GM18868 (cell line): Measurements from ENCODE around the gene SYT14.
"Not testable (repeated sequence)": the region's sequence is repeated elsewhere in the genome, so short reads cannot be mapped to it uniquely, and the experiment has no call there.

Source experiments
- ATAC-seq: cut with Tn5 transposase; IDR thresholded peaks from one replicate; pipeline ENCODE4 v1.9.1; 2021; ENCODE audit warnings: mild to moderate bottlenecking, moderate library complexity; ENCODE audit not compliant: unreplicated experiment

The SYT14 gene

DNA sequence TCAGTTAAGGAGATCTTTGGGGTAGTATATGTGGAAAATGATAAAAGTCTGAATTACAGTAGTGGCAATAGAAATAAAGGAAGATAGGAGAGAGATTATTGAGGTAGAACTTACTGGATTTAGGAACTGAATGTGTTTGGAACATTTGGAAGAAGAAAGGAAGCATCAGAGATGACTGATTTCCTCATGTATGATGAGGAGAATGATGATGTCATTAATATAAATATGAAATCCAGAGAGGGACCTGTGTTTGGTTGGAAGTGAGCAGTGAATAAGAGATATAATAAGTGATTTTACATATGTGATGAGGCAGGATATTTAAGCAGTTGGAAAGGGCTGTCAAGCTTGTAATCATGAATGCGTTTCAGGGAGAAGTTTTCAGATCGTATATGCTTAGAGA is 86.3 kb downstream of the SYT14 start:
- ATAC-seq, result no peak

DNA sequence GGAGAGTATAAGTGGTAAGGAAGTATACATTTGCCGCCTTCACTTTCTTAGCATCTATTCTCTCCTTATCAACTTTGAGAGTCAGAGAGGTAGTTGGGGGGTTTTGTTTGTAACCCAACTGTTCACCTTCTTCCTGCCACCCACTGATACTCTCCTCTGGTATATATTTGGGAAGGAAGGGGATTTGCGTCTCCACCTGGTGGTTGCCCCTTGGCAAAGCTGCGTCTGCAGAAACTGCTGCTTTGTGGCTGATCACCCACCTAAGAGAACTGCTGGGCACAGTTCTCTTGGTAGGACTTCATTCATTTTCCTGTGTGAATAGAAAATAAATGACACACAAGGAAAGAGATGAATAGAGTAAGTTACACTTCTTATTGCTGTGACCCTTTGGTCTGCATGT is 87.0 kb downstream of the SYT14 start:
- no peak for ATAC-seq

DNA sequence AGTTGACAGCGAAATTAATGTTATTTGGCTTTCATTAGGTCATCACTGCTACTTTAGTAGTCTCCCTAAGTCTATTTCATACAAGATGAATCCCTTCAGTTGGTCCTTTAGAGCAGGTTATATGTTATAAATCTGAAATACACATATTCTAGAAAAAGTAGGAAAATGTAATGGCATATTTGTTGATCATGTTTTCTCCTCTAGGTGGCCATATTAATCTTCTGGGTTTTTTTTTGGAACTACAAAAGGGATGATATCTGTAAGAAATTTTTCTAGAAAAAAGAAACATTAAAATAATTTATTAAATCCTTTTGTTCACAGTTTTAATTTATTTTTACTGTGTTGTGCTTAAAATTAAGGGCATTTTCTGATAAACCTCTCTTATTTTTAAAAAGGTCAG is 87.9 kb downstream of the SYT14 start:
- no peak for ATAC-seq

DNA sequence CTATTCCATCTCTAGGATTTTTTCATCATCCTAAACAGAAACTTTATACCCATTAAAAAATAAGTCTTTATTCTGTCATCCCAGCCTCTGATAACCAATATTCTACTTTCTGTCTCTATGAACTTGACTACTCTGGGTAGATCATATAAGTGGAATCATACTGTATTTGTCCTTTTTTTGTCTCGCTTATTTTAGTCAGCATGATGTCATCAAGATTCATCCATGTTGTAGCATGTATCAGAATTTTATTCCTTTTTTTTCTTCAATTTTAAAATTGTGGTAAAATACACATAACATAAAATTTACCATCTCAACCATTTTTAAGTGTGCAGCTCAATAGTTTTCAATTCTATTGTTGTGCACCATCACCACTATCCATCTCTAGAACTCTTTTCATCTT is 90.0 kb downstream of the SYT14 start:
- no peak for ATAC-seq

DNA sequence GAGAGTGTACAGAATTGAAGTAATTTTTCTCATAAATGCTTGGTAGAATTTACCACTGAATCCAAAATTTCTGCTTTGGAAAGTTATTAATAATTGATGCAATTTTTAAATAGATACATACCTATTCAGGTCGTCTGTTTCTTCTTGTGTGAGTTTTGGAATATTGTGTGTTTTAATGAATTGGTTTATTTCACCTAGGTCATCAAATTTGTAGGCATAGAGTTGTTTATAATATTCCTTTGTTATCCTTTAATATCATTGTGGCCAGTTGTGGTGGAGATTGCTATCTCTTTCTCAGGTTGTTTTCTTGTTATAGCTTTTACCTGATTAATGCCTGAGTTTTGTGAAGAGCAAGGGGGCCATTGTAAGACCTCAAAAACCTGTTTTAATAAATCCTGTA is 93.5 kb downstream of the SYT14 start:
- ATAC-seq, result no peak

DNA sequence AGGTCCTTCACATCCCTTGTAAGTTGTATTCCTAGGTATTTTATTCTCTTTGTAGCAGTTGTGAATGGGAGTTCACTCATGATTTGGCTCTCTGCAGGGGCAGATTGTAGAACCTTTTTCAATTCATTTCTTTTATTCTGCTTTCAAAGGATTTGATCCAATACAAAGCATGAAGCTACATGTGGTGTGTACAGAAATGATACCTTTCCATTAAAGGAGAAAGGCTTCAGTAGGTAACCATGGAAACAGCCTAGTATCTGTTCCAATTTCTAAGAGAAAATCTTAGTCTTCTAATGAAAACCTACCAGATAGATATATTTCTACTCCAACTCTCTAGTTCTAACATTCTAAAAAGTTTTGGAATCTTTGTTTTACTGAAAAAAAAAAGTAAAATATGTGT is 105.0 kb downstream of the SYT14 start:
- ATAC-seq, result no peak

DNA sequence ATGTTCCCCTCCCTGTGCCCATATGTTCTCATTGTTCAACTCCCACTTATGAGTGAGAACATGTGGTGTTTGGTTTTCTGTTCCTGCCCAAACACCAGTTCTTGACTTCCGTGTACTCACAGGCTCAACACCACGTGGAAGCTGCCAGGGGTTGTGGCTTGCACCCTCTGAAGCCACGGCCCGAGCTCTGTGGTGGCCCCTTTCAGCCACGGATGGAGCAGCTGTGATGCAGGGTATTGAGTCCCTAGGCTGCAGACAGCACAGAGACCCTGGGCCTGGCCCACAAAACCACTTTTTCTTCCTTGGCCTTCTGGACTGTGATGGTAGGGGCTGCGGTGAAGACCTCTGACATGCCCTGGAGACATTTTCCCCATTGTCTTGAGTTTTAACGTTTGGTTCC is 111.6 kb downstream of the SYT14 start:
- ATAC-seq, result no peak

DNA sequence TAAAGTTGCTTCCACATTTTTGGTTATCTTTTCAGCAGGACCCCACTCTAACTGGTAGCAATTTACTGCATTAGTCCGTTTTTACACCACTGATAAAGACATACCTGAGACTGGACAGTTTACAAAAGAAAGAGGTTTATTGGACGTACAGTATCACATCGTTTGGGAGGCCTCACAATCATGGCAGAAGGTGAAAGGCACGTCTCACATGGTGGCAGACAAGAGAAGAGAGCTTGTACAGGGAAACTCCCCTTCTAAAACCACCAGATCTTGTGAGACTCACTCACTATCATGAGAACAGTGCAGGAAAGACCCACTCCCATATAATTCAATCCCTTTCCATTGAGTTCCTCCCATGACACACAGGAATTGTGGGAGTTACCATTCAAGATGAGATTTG is 112.5 kb downstream of the SYT14 start:
- ATAC-seq, result not testable (repeated sequence)

DNA sequence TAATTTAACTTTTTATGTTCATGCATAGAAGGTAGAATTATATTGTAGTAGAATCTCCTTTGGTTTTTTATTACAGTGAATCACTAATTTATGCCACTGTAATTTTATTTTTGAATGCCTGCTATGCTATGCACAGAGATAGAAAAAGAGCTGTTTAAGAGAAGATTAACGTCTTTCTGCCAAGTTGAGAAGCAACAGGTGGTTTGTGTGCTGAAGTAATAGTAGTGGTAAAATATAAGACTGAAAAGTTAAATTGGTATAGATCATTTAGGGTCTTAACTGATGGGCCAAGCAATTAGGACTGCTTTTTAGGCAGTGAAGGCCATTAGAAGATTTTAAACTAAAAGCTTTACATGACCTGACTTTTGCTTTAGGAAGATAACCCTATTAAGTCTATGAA is 115.1 kb downstream of the SYT14 start:
- no peak for ATAC-seq

DNA sequence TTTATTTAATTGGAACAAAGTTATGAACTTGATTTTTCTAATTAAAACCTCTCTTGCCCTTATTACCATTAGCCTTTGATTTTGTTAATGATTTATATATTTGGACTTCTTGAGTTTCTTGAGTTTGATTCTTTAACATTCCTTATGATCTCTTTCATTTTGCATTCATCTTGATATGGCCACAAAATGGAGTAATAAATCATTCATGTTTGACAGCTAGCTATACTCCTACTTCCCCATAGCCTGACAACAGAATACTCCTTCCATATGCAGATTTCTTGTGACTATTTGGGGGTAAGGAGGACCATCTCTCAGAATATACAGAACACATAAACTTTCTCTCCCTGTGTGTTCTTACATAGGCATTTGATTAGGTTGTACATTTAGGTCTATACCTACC is 119.6 kb downstream of the SYT14 start:
- no peak for ATAC-seq

DNA sequence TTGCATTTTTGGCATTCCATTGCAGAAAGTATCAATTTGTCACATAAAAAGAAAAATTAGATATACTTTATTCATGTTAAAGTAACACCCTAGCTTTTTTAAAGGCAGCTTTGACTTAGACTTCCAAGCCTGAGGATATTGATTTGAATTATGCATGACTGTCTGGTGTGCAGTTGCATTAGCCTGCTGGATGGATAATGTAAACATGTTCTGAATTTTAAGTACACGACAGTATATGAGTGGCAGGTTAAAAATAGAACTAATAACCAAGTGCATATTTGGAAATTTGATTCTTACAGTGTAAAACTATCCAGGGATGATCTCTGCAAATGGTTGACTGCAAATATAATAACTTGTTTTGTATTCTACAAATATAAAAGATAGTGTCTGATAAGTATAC is 124.0 kb downstream of the SYT14 start:
- no peak for ATAC-seq

DNA sequence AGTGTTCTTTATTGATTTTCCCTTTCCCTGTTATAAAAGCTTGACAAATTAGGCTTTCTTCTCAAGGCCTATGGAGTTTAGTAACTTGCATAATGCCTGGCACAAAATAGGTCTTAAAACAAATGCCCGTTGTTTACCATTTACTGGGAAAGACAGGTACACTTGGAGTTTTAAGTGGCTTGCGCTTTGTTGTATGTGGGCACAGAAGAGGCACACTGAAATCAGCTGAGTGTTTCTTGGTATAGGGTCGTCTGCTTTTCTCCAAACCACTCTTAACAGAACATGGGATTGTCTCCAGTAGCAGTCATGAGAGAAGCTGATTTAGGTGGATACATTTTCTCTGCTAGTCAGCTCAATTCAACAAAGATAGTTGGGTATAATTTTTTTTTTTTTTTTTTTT is 132.5 kb downstream of the SYT14 start:
- ATAC-seq, result no peak

DNA sequence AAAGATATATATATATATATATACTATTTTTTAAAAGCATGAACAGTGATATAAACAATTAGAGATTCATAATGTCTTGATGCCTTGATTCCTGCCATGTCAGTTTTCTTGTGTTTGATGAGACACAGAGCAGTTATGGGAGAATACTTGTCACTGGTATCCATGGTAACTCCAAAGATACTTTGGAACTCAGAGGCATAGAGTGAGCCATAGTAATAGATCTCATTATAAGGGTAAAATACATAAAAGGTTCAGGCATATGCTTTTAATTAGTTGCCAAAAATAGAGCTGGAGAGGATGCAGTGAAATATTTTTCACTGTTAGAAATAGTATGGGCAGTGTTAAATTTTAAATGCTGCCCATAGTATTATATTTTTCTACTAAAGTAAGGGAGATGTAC is 134.1 kb downstream of the SYT14 start:
- no peak for ATAC-seq

DNA sequence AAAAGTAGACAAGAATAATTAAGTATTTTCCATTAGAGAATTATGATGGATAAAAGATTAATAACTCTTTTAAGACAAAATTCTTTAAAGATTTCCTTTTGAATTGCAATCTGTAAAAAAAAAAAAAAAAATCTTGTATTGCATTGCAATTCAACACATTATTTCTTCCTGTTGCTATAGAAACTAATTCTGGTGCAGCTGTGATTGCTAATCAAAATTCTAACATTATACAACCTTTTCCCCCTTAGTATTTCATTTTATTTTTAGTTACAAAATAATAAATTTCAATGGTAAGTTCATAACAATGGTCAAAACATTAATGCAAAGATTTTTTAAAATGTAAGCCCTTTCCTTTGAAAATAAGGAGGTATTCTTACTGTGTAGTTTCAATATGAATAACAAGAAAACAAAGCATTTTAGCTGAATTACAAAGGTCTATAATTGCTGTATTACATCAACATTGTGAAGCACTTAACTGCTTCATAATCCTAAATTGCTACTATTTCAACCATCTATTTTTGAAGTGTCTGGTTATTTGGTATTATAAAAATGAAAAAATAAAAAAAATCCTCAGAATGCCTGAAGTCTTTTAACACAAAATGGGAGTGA is 135.0 kb downstream of the SYT14 start:
- no peak for ATAC-seq

DNA sequence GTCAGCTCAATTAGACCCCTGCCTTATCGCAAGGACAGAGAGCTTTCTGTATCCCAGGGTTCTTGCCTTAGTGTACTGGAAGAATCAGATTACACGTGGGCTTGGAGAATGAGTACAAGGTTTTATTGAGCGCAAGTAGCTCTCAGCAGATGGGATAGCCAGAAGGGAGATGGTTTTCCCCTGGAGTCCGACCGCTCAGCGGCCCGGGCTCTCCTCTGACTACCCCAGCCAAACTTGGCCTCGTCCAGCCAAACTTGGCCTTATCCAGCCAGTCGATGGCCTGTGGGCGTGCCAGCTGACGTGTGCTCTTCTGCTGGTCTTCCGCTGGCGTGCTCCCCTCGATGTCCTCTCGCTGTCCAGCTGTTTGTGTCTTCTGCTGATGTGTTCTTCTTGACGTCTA is 136.9 kb downstream of the SYT14 start:
- ATAC-seq, result no peak

DNA sequence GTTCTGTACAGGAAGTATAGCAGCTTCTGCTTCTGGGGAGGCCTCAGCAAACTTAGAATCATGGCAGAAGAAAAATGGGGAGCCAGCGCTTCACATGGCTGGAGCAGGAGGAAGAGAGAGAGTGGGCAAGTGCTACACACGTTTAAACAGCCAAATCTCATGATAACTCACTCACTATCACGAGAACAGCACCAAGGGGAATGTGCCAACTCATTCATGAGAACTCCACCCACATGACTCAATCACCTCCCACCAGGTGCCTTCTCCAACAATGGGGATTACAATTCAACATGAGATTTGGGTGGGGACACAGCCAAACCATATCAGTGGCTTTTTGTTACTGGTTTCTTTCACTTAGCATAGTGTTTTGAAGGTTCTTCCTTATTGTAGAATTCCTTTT is 138.6 kb downstream of the SYT14 start:
- ATAC-seq, result no peak

DNA sequence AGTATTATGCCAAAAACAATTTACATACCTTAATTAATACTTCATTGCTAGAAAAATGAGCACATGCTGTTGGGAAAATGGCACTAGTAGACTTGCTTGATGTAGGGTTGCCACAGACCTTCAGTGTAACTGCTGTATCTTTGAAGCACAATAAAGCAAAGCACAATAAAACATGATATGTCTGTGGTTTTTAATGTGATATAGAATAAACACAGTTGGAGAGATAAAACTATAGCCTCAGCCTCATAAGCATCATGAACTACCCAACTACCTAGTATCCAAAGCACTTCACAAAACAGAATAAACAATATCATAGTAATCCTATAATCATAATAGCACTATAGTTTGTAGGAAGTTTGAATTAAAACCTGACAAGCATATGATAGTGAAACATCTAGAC is 143.5 kb downstream of the SYT14 start:
- ATAC-seq, result no peak

DNA sequence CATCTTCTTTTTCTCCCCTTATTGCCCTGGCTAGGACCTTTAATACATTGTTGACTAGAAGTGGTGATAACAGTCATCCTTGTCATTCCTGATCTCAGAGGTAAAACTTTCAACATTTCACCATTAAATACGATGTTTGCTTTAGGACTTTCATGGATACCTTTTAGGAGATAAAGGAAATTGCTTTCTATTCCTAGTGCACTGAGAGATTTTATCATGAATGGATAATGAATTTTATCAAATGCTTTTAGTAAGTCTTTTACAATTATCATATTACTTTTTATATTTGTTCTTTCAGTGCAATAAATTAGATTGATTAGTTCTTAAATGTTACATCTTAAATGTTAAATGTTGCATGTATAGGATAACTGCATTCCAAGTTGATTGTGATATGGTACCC is 147.3 kb downstream of the SYT14 start:
- no peak for ATAC-seq

DNA sequence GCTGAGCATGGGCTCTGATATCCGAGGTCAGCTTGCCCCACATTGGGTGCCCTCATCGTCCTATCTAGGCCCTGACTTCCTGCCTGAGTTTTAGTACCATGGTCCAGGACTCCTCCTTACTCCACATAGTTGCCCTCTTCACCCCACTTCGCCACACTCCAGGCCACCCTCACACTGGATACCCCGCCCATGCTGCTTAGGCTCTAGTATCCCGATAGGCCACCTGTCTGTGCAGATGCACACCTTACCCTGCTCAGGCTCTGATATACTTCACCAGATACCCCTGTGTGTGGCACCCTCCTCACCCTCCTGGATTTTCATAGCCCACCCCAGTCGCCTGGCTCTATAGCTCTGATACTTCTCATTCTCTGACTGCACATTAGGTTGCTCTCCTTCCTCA is 149.0 kb downstream of the SYT14 start:
- ATAC-seq, result no peak

DNA sequence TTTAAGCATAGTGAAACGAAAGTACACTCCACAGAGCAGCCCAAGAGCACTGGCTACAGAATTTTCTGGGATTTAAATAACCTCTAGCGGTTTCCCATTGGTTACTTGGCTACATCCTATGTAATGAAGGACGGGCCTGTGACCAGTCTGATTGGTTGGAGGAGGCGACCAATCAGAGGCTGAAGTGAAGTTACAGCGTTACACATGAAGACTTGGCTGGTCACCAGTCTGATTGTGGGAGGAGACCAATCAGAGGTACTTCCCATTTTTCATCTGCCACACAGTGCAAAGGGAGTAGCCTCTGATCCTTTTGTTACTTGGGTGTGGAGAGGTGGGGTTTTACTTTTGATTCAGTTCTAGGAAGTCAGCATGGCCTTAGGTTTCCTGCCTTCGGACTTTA is 151.8 kb downstream of the SYT14 start:
- no peak for ATAC-seq

DNA sequence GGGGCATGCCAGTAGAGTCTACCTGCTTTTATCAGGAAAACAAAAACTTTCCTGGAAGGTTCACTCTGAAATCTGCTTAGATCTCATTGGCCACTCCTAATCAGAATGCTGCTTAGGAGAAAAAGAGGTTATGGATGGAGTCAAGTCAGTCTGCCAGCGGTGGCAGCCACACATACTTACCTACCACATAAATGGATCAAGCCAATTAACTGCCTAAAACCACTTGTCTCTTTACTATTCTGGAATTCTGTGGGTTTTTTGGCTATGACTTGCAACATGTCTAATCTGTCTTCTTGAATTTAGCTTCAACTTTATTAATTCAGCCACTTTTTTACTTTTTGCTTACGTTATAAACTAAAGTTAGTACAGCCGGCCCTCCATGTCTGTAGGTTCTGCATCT is 154.3 kb downstream of the SYT14 start:
- ATAC-seq, result no peak

DNA sequence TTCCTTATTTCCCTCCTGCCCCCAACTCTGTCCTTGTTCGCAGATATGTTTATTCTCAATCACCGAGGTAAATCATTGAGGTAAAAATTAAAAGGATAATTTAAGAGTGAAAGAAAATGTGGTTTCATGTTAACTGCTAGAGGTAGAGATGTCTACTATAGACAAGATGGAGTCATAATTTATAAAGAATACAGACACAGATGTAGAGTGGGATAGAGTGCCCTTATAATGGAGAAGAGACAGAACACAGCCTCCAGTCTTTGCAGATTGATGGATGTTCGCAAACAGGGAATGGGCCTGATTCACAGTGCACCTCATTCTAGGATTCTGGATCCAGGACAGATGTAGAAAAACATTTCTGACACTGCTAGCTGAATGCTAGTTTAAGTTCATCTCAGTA is 155.4 kb downstream of the SYT14 start:
- no peak for ATAC-seq

DNA sequence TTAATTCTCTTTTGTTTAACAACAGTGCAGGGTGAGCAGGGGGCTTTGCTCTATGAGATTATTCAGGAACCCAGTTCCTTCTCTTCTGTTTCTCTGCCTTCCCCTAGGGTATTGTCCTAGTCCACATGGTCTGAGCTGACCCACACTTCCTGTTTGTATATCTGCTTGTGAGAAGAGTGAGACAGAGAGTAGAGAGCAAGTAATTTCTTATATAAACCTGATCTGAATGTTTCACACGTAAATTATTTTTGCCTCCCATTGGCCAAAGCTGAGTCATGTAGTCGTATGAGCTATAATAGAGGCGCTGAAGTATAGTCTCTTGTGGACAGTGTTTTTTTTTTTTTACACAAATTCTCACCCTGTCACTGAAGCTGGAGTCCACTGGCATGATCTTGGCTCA is 160.3 kb downstream of the SYT14 start:
- no peak for ATAC-seq

DNA sequence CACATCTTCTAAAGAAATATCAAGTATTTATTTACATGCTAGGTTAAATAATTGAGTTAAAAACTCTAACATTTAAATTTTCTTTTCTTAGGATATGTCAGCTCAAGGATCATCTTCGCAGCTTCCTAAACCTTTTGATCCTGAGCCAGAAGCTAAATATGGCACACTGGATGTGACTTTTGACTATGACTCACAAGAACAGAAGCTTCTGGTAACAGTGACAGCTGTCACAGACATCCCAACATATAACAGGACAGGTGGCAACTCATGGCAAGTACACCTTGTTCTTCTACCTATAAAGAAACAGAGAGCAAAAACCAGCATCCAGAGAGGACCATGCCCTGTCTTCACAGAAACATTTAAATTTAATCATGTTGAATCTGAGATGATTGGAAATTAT is 161.9 kb downstream of the SYT14 start:
- ATAC-seq, result no peak
